Kidney tubule cell (primary cell): ENCODE results near the gene ITGA8.
"Not testable (repeated sequence)": the region's sequence is repeated elsewhere in the genome, so short reads cannot be mapped to it uniquely, and the experiment has no call there.

Source experiments
- DNase-seq: peaks from one replicate; pipeline ENCODE4 v3.0.0-alpha.2; 2018; ENCODE audit warnings: low spot score

ITGA8 gene

DNA sequence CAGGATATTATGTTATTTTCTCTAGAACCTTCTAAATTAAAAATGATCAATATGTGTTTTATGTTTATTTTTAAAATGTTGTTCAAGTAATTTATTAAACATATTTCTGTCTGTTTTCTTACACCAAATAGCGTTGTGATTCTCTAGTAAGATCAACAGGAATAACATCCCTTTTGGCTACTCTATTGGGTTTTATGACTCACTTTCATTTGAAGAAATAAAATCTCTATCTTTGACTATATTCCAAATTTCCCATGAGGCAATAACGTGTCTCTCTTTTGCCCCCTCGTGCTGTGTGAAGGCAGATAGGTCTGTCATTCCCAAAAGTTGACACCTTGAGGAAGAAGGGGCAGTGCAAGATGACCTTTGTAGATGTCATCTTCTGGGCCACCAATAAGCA, 40.9 kb downstream of the ITGA8 start:
- no peak for DNase-seq

GRCh38 chr10:15672469-15672868, 47.3 kb downstream of the ITGA8 start:
- no peak for DNase-seq

- no peak for DNase-seq
Observed at GRCh38 chr10:15670880-15671279, 48.8 kb downstream of the ITGA8 start.

DNA sequence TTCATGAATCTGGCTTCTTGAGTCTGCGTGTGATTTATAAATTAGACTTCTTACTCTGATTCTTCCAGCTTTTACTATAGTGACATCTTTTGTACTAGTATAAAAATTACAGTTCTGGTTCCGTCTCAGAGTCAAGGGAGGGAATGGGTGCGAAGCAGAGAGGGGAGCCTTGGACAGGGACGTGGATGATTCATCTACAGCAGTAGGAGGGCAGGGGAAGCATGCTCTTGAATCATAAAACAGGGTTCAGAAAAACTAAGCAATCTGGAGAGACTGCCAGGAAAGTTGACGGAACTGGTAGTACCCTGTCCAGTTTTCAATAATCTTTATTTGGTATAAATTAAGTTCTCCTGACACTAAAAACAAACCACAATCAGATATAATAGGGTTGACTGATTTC, 58.1 kb downstream of the ITGA8 start:
- DNase-seq = no peak

DNA sequence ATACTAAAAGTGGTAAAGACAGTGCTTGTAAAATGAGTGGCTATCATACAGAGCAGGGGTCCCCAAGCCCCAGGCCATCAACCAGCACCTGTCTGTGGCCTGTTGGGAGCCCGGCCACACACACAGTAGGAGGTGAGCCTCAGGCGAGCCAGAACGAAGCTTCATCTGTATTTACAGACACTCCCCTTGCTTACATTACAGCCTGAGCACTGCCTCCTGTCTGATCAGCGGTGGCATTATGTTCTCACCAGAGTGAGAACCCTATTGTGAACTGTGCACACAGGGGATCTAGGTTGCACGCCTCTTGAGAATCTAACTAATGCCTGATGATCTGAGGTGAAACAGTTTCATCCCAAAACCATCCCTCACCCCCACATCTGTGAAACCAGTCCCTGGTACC, 58.7 kb downstream of the ITGA8 start:
- no peak for DNase-seq

DNA sequence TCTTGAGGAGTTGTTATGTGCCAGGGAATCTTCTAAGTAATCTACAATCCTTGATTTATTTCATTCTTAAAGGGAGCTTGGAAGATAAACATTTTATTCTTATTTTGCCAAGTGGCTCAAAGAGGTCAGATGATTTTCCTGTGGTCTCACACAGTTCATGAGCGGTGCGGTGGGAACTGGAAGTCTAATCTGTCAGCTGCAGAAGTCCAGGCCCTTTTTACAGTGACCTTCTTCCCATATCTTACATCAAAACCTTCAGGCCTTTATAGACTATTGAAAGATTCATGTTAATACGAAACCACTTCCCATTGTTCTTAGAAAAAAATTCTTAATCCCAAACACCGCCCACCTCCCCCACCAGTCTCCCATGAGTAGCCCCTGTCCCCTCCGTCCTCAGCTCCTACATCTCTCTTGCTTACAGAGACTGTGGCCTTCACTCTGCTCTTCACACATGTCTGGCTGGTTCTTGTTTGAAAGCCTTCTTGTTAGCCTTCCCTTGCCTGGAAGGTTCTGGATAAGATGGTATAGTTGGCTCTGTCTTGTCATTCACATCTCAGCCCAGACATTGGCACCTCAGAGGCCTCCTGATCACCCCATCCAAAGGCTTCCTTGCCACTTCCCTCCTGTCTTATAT, 61.5 kb downstream of the ITGA8 start:
- DNase-seq = no peak

DNA sequence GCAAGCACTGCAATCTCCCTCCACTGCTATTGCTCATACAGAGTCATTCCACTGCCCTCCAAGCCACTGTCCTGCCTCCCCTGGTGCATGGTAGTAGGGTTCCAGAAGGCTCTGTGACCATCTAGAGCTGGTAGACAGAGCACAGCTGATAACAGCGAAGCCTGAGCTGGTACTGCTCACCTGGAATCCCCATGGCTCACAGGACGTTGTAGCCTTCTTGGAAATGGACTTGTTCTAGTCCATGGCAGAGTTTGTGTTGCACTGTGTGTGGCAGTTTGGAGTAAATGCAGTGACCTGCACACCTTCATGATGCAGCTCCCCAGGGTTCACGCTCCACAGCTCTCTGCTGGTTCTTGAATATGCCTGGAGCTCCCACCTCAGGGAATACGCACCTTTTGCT, 67.0 kb downstream of the ITGA8 start:
- DNase-seq = no peak

GRCh38 chr10:15652117-15652516, 67.6 kb downstream of the ITGA8 start:
- no peak for DNase-seq

DNA sequence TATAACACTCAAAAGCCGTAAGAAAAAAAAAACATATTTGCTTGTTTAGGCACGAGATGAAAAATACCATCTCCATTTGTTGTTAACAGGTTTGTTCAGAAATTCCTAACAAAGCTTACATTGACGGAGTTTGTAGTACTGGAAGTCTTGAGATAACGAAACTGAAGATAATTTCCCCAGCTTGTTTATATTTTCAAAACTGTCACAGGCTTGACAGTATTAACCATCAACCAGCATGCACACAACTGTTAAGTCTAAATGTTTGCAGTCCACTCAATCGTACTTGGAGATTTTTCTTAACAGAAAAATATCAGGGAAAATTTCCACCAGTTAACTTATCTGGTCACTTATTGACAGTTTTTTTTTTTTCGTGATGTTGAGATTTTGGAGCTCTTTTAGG, 68.5 kb downstream of the ITGA8 start:
- no peak for DNase-seq

DNA sequence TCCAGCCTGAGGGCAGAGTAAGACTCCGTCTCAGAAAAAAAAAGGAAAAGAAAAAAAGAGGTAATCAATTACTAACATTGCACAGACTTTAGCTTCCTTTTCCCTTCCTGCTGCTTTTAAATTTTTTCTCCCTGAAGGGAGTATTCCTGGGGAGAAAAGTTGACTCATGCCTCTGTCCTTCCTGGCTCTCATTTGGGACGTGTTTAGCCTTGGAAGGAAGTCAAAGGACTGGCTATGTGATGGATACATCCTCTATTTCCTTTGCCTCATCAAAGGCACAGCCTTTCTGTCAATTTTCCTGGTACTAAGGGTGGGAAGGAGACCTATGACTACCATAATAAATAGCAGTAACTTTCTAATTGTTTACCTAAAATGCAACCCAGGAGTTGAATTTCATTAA, 77.6 kb downstream of the ITGA8 start:
- no peak for DNase-seq

- DNase-seq = no peak
Observed at GRCh38 chr10:15640536-15641085, 79.1 kb downstream of the ITGA8 start.

- no peak for DNase-seq
Observed at GRCh38 chr10:15636446-15636845, 83.3 kb downstream of the ITGA8 start.

GRCh38 chr10:15632456-15633091, 87.1 kb downstream of the ITGA8 start:
- no peak for DNase-seq

DNA sequence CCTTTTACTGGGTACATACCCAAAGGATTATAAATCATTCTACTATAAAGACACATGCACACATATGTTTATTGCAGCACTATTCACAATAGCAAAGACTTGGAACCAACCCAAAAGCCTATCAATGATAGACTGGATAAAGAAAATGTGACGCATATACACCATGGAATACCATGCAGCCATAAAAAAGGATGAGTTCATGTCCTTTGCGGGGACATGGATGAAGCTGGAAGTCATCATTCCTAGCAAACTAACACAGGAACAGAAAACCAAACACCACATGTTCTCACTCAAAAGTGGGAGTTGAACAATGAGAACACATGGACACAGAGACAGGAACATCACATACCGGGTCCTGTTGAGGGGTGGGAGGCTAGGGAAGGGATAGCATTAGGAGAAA, 88.5 kb downstream of the ITGA8 start:
- DNase-seq = not testable (repeated sequence)

- no peak for DNase-seq
Observed at GRCh38 chr10:15630353-15630752, 89.4 kb downstream of the ITGA8 start.

DNA sequence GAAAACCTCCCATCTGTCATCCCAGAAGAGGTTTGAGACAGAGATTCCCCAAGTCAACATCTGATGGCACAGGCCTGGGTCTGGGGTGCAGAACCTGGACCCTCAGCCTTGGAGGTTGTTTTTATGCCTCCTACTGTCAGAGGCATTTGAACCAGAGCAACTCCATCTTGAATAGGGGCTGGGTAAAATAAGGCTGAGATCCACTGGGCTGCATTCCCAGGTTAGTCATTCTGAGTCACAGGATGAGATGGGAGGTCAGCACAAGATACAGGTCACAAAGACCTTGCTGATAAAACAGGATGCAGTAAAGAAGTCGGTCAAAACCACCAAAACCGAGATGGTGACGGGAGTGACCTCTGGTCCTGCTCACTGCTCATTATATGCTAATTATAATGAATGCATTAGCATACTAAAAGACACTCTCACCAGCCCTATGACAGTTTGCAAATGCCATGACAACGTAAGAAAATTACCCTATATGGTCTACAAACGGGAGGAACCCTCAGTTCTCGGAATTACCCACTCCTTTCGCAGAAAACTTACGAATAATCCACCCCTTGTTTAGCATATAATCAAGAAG, 92.0 kb downstream of the ITGA8 start:
- DNase-seq = no peak

GRCh38 chr10:15626937-15627336, 92.8 kb downstream of the ITGA8 start:
- DNase-seq = no peak

DNA sequence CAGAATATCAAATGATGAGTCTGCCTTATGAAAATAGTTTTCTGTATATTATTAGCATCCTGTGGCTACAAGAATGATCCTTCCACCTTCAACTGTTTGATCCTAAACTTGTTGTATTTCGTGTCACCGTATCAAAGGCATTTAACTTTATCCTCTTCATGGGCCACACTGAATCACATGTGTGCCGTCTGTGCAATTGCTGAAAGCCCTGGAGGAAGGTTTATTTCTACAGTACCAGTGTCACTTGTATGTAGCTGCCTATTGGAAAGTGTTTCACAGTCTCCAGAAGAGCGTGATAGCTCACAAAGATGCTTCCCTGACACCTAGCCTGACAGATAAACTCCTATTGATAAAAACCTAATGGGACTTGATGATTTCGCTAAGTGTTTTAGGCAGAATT, 94.5 kb downstream of the ITGA8 start:
- no peak for DNase-seq

DNA sequence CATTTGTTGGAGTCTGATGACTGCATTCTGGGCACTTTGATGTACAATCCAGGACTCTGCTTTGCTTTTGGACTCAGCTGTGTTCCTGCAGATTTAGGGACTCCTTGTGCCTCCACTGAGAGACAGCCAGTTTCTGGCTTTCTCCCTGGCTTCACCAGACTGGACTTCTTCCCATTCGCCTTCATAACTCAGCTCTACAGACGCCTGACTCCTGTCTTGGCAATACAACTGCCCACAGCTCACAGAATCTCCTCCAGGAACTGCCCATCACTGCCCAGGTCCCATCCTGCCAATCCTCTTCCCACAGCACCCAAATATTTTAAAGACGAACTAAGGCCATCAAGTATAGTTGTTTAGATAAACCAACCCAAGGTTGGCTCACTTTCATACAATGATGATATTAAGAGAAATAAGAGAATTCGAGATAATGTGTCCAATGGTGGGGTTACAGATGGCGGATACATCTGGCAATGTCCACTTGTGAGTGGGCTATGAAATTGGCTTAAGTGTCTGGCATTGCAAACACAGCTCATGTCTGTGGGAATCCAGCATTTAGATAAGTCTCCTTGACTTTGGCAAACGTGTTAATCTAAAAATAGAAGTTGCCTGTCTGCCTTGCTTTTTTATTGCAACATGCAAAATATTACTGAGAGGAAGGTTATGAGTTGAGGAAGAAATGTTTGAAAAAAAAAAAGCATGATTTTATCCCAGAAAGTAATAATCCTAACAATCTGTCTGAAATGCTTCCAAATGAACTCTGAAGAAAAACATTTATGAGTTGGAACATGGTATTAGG, 95.1 kb downstream of the ITGA8 start:
- no peak for DNase-seq

DNA sequence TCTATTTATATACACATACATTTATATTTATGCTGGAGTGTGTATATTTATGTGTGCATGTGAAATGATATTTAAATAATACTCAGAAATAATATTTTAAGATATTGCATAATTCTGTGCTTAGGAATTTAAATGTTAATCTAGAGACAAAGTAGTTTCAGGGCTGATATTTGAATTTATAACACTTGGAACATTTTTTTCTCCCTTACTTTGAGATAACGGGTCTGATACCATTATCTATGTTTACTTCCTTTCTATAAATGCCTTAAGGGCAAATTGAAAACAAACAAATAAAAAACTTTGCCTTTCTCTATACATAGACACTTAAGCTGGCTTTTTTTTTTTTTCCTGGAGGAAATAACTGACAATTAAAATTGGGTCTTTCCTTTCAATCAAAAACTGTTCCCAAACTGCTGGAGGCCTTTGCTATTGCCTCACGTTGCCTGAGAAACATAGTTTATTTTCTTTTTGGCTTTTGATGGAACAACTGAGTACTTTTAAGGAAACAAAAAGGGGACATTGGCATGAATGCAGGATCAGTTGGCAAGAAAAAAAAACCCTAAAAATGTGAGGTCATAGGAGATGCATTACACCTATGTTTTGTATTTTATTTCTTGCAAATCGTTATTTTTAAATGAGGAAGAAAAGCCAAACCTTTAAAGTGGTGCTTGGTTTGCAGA, 98.7 kb downstream of the ITGA8 start:
- DNase-seq = no peak

DNA sequence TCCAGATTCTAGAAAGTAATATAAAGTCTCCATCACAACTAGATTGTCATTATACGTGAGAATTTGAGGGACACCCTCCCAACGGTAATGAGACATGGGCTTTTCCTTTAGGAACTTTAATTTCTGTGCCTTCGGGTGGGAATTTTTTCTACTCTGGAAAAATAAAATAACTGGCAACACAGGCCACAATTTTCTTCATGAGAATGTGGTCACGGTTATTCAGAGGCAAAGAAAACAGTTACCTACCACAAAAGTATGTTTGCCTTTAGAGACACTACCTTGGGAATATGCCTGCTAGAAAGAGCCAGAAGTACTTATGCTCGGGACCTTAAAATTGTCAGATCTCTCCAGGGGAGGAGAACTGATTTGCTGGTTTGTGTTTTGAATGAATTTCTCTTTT, 99.4 kb downstream of the ITGA8 start:
- DNase-seq = no peak

GRCh38 chr10:15609246-15609645, 110.5 kb downstream of the ITGA8 start:
- DNase-seq = no peak
